ENCODE data around the gene EPO. TPM values are rescaled to one million over a fixed set of nuclear protein-coding genes. Genes with fewer than 3 reads are reported as not detected.

Gene EPO
- total RNA-seq, 1 experiment from 2014 or later = not detected

GRCh38 chr7:100673302-100673941, 46.8 kb upstream of the EPO start, which contains the start of gene GNB2:
GNB2 (plus strand) TSS chr7:100673740; CDS start chr7:100676266, 2,526 bp downstream.
- in situ Hi-C loops (cut with HindIII; ENCODE audit: low pct_unique_long_range_greater_than_20kb, low sequenced_read_pairs) (no loop called here), intact Hi-C loops (cut with micrococcal nuclease; ENCODE audit: unreplicated experiment) (no loop called here)
- ChIA-PET CTCF (no interaction called here), POLR2A (no interaction called here)
- no peaks in the 10 kb centered on the region for H3K9me3 ChIP-seq (ENCODE audit: control insufficient read depth, insufficient read depth, low read depth, low read length)
- TF ChIP-seq POLR2AphosphoS5 (IDR thresholded peaks at IDR 0.05; ENCODE audit: low read depth, low read length) (peak; percentile 80), TCF7L2 (IDR thresholded peaks at IDR 0.05; ENCODE audit: low read depth, low read length) (peak; percentile 41; the same call in 1 of the 2 replicates), REST (IDR thresholded peaks at IDR 0.05; ENCODE audit: insufficient read depth in 1 of 2, low read depth in 2 of 2, low read length in 1 of 2) (0 out of 4 replicates have a peak, but pooled peaks of 1 of the 2 experiments have one; percentile 16), SIN3A (IDR thresholded peaks at IDR 0.05; ENCODE audit: borderline replicate concordance, insufficient read depth, low read depth, low read length) (peak; percentile 85; the same call in 1 of the 2 replicates), CTCF (IDR thresholded peaks at IDR 0.05) (no peak)
- peak within 1 kb of the TSS; percentile 86 for H3K27ac ChIP-seq (ENCODE audit: low read length)
- peaks cover 3% of the 10 kb centered on the region for H3K36me3 ChIP-seq (ENCODE audit: control insufficient read depth, insufficient read depth, low read length)
- DNase-seq (ENCODE audit: low read depth, low spot score) = peak; percentile 98
- peaks cover 17% of the 10 kb centered on the region for H3K4me1 ChIP-seq (ENCODE audit: control insufficient read depth, insufficient read depth, low read length)
- H3K27me3 ChIP-seq (ENCODE audit: control insufficient read depth, insufficient read depth, low read length) = no peaks in the 10 kb centered on the region
- H3K4me3 ChIP-seq (ENCODE audit: low read depth in 2 of 2, low read length in 2 of 2) = peak within 1 kb of the TSS; percentile 66 to 93
- peak; percentile 89 for ATAC-seq
- BruUV-seq (replicated peaks) = no TSS peak

- peak overlapping the region; percentile 85 for H3K27ac ChIP-seq (ENCODE audit: low read length)
- POLR2A ChIA-PET = no interaction called here
- CTCF ChIA-PET = no interaction called here
- DNase-seq (ENCODE audit: low read depth, low spot score) (no peak), ATAC-seq (peak; percentile 28)
- in situ Hi-C loops (cut with HindIII; ENCODE audit: low pct_unique_long_range_greater_than_20kb, low sequenced_read_pairs) (no loop called here), intact Hi-C loops (cut with micrococcal nuclease; ENCODE audit: unreplicated experiment) (no loop called here)
- H3K9me3 ChIP-seq (ENCODE audit: control insufficient read depth, insufficient read depth, low read depth, low read length) = no peaks in the 10 kb centered on the region
- no peaks in the 10 kb centered on the region for H3K27me3 ChIP-seq (ENCODE audit: control insufficient read depth, insufficient read depth, low read length)
- peak overlapping the region; percentile 66 to 93 for H3K4me3 ChIP-seq (ENCODE audit: low read depth in 2 of 2, low read length in 2 of 2)
- H3K4me1 ChIP-seq (ENCODE audit: control insufficient read depth, insufficient read depth, low read length) = peaks cover 22% of the 10 kb centered on the region
- TF ChIP-seq REST (IDR thresholded peaks at IDR 0.05; ENCODE audit: insufficient read depth in 1 of 2, low read depth in 2 of 2, low read length in 1 of 2) (no peak), SIN3A (IDR thresholded peaks at IDR 0.05; ENCODE audit: borderline replicate concordance, insufficient read depth, low read depth, low read length) (peak; percentile 38; the same call in 1 of the 2 replicates)
- BruUV-seq (replicated peaks) = no TSS peak
- peaks cover 3% of the 10 kb centered on the region for H3K36me3 ChIP-seq (ENCODE audit: control insufficient read depth, insufficient read depth, low read length)
These were observed 46.3 kb upstream of the EPO start for GRCh38 chr7:100673942-100674410.

Data from Panc1 (cell line).